B cell (primary cell): ENCODE data around the gene ZSCAN12. TPM values are rescaled to one million over a fixed set of nuclear protein-coding genes. Genes with fewer than 3 reads are reported as not detected.
"Not testable (repeated sequence)": the region's sequence is repeated elsewhere in the genome, so short reads cannot be mapped to it uniquely, and the experiment has no call there.

ENCODE experiments used
- ATAC-seq: fragments of 200-7000 bp; cut with Tn5 transposase; one replicate; pipeline ENCODE4 v1.10.0; 2021; ENCODE audit warnings: low read depth, mild to moderate bottlenecking, moderate number of reproducible peaks, moderate library complexity
- CTCF ChIA-PET: fragments of 350-600 bp; sonication (Branson Sonifier 250); formaldehyde crosslinking; loops from one replicate; lab custom pipeline; 2021; ENCODE audit warnings: antibody characterized with exemption, inconsistent platforms; lab: Charles Lee
- POLR2A ChIA-PET: fragments of 350-600 bp; sonication (Branson Sonifier 250); formaldehyde crosslinking; loops from one replicate; lab custom pipeline; 2021; ENCODE audit warnings: antibody characterized with exemption; lab: Charles Lee
- DNase-seq: peaks from one replicate; pipeline ENCODE4 v3.0.0; 2013
- H2AFZ ChIP-seq: 2 replicates; pipeline ENCODE4 v1.6.1; 2012; ENCODE audit warnings: mild to moderate bottlenecking, low read depth, low read length; ENCODE audit not compliant: insufficient read depth, poor library complexity, severe bottlenecking
- H3K27ac ChIP-seq, 2 donors: 1 replicate in 1 of 2; 2 replicates in 1 of 2; pipeline ENCODE4 v1.5.1; 2012 to 2013; ENCODE audit warnings: low read length in 2 of 2, mild to moderate bottlenecking in 2 of 2, moderate library complexity in 1 of 2
- H3K27me3 ChIP-seq, 4 experiments: fragments of 200-600 bp in 1 of 4; sonication (generic) in 1 of 4; replicated peaks in 1 of 4; 1 replicate in 2 of 4; 2 replicates in 2 of 4; pipeline versions ENCODE4 v1.6.1 to v1.7.0; 2013 to 2016; ENCODE audit warnings: low read length in 3 of 4, mild to moderate bottlenecking in 2 of 4, mixed read lengths in 1 of 4, moderate library complexity in 1 of 4; ENCODE audit not compliant: insufficient read depth in 4 of 4, control insufficient read depth in 3 of 4; ENCODE audit errors: control extremely low read depth in 1 of 4
- H3K36me3 ChIP-seq, 2 experiments: replicated peaks in 1 of 2; 1 replicate in 1 of 2; 2 replicates in 1 of 2; pipeline versions ENCODE4 v1.6.1 to v1.7.1; 2013; ENCODE audit warnings: low read length in 1 of 2; ENCODE audit not compliant: insufficient read depth in 2 of 2, control insufficient read depth in 1 of 2; ENCODE audit errors: control extremely low read depth in 1 of 2, extremely low read depth in 1 of 2
- H3K4me1 ChIP-seq, 2 donors: fragments of 200-600 bp in 1 of 2; sonication (generic) in 1 of 2; 1 replicate in 1 of 2; 2 replicates in 1 of 2; pipeline versions ENCODE4 v1.5.1 to v1.6.1; 2013 to 2017; ENCODE audit warnings: low read length in 2 of 2; ENCODE audit not compliant: control insufficient read depth in 2 of 2, insufficient read depth in 2 of 2
- H3K4me2 ChIP-seq: replicated peaks from 2 replicates; pipeline ENCODE3; 2012; ENCODE audit warnings: mild to moderate bottlenecking, low read depth, low read length; ENCODE audit not compliant: poor library complexity, severe bottlenecking
- H3K4me3 ChIP-seq, 5 experiments: fragments of 200-600 bp in 1 of 5; sonication (generic) in 1 of 5; 1 replicate in 3 of 5; 2 replicates in 2 of 5; pipeline versions ENCODE4 v1.5.1 to v1.7.0; 2011 to 2016; ENCODE audit warnings: low read length in 4 of 5, mild to moderate bottlenecking in 4 of 5, low read depth in 2 of 5, control low read depth in 1 of 5, moderate library complexity in 1 of 5; ENCODE audit not compliant: insufficient read depth in 1 of 5; ENCODE audit errors: control extremely low read depth in 1 of 5, extremely low read depth in 1 of 5
- H3K79me2 ChIP-seq: fragments of 200-600 bp; sonication (generic); one replicate; pipeline ENCODE4 v1.6.0; 2016; ENCODE audit warnings: low read length; ENCODE audit not compliant: control insufficient read depth, insufficient read depth
- H3K9ac ChIP-seq: fragments of 200-600 bp; sonication (generic); 2 replicates; pipeline ENCODE4 v1.6.1; 2017; ENCODE audit warnings: mild to moderate bottlenecking, low read length, moderate library complexity
- H3K9me3 ChIP-seq, 3 donors: one replicate each; pipeline versions ENCODE4 v1.6.1 to v1.7.1; 2013; ENCODE audit warnings: low read length in 2 of 3; ENCODE audit not compliant: control insufficient read depth in 2 of 3, insufficient read depth in 1 of 3; ENCODE audit errors: control extremely low read depth in 1 of 3
- H4K20me1 ChIP-seq: 2 replicates; pipeline ENCODE4 v1.6.0; 2012; ENCODE audit warnings: mild to moderate bottlenecking, low read length; ENCODE audit not compliant: insufficient read depth, control insufficient read depth, poor library complexity, severe bottlenecking
- H3K27ac Mint-ChIP-seq: one replicate; pipeline ENCODE4 v1.8.0; 2021; ENCODE audit warnings: mixed read lengths
- H3K27me3 Mint-ChIP-seq: one replicate; pipeline ENCODE4 v1.8.0; 2021; ENCODE audit warnings: mixed read lengths
- H3K4me1 Mint-ChIP-seq: one replicate; pipeline ENCODE4 v1.8.0; 2021; ENCODE audit warnings: mixed read lengths
- H3K4me3 Mint-ChIP-seq: one replicate; pipeline ENCODE4 v1.8.0; 2021; ENCODE audit warnings: mixed read lengths
- H3K9me3 Mint-ChIP-seq: one replicate; pipeline ENCODE4 v1.8.0; 2022; ENCODE audit warnings: mixed read lengths; ENCODE audit not compliant: insufficient read depth
- EZH2 ChIP-seq: IDR thresholded peaks from 2 replicates; pipeline ENCODE4 v1.6.1; 2012; ENCODE audit warnings: borderline replicate concordance, low read depth, mild to moderate bottlenecking, moderate library complexity, low read length; ENCODE audit not compliant: insufficient read depth, poor library complexity, severe bottlenecking
- WGBS: methylation state at CpG from one replicate; pipeline ENCODE4 v1.1.5; 2013; ENCODE audit warnings: missing lambda C conversion rate; ENCODE audit not compliant: insufficient coverage; 5-methylcytosine and 5-hydroxymethylcytosine counted together
- intact Hi-C: fragments of 100-400 bp; cut with micrococcal nuclease; formaldehyde crosslinking; loops from one replicate; pipeline ENCODE4 v1.10.0; 2022
- polyA plus RNA-seq: library from polyadenylated mRNA; depleted of rRNA; stranded (reverse); fragments of >200 nt; gene quantifications from 2 replicates; pipeline ENCODE4 v1.2.3, GENCODE V29; 2012
- total RNA-seq, 2 donors: library from RNA; stranded (reverse); fragments of 120-200 nt in 1 of 2; gene quantifications; 1 replicate in 1 of 2; 2 replicates in 1 of 2; pipeline versions ENCODE4 v1.2.3 to v1.2.4, GENCODE V29; 2013 to 2022
- TF ChIP-seq, protein P1 (sequence below): fragments of 200-600 bp; IDR thresholded peaks from one replicate; pipeline ENCODE4 v1.8.0; 2022; ENCODE audit warnings: antibody characterized with exemption, mild to moderate bottlenecking

Gene ZSCAN12
- total and polyA plus RNA-seq, 2 donors (not counting 1 experiment from before 2014, with no cell fraction given) = 3.5 to 14.8 TPM

DNA sequence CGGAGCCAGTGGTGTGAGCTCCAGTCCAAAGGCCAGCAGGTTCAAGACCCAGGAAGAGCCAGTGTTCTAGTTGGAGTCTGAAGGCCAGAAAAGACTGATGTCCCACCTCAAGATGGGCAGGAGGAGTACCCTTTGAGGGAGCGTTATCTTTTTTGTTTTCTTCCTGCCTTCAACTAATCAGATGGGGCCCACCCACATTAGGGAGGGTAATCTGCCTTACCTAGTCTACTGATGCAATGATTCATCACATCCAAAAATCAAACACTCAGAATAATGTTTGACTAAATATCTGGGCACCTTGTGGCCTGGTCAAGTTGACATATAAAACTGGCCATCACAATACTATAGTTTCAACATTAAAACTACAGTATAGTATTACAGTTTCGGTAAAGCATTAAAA, 30.1 kb downstream of the ZSCAN12 start:
- no peak overlapping the region for H3K4me3 ChIP-seq
- no peak overlapping the region for H3K9ac ChIP-seq
- peaks cover 15 to 18% of the 10 kb centered on the region in 2 experiments for H3K36me3 ChIP-seq
- no peak for TF ChIP-seq EZH2
- TF ChIP-seq, protein P1, sequence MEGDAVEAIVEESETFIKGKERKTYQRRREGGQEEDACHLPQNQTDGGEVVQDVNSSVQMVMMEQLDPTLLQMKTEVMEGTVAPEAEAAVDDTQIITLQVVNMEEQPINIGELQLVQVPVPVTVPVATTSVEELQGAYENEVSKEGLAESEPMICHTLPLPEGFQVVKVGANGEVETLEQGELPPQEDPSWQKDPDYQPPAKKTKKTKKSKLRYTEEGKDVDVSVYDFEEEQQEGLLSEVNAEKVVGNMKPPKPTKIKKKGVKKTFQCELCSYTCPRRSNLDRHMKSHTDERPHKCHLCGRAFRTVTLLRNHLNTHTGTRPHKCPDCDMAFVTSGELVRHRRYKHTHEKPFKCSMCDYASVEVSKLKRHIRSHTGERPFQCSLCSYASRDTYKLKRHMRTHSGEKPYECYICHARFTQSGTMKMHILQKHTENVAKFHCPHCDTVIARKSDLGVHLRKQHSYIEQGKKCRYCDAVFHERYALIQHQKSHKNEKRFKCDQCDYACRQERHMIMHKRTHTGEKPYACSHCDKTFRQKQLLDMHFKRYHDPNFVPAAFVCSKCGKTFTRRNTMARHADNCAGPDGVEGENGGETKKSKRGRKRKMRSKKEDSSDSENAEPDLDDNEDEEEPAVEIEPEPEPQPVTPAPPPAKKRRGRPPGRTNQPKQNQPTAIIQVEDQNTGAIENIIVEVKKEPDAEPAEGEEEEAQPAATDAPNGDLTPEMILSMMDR = no peak
- no peaks in the 10 kb centered on the region for H3K27me3 ChIP-seq
- Mint-ChIP-seq H3K9me3 (no peaks in the 10 kb centered on the region), H3K4me1 (peaks cover 24% of the 10 kb centered on the region), H3K27me3 (no peaks in the 10 kb centered on the region), H3K4me3 (no peak overlapping the region), H3K27ac (no peak overlapping the region)
- POLR2A ChIA-PET = no interaction called here
- no peaks in the 10 kb centered on the region for H3K79me2 ChIP-seq
- H3K4me1 ChIP-seq = peaks cover 22 to 23% of the 10 kb centered on the region in 2 donors
- no peaks in the 10 kb centered on the region for H4K20me1 ChIP-seq
- intact Hi-C loops = no loop called here
- ATAC-seq (no peak), DNase-seq (no peak)
- CTCF ChIA-PET = no interaction called here
- no peaks in the 10 kb centered on the region for H3K9me3 ChIP-seq
- WGBS = 85% methylated on average over 2 of the region's 3 CpGs
- no peak overlapping the region for H3K4me2 ChIP-seq
- no peak overlapping the region for H3K27ac ChIP-seq
- no peak overlapping the region for H2AFZ ChIP-seq

DNA sequence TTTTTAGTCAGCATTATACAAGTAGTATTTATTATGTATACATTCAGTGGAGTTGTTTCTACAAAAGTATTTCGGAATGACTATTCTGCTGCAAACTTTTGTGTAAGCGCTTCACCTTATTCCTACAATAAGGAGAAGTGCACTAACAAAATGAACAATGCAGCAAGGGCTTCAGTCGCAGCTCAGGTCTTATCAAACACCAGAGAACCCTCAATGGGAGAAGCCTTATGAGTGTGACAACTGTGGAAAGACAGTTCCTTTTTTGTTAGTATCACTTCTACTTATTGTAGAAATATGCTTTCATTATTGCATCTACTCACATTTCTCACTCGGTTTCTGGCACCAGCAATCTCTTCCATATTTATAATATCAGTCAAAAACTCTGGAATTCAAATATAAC, 31.0 kb downstream of the ZSCAN12 start:
- Histone ChIP-seq H3K79me2 (no peaks in the 10 kb centered on the region), H4K20me1 (no peaks in the 10 kb centered on the region), H3K36me3 (peaks cover 15 to 18% of the 10 kb centered on the region in 2 experiments), H3K4me3 (no peak overlapping the region), H3K27ac (no peak overlapping the region), H2AFZ (no peak overlapping the region), H3K9ac (no peak overlapping the region), H3K9me3 (no peaks in the 10 kb centered on the region), H3K27me3 (no peaks in the 10 kb centered on the region), H3K4me2 (peak overlapping the region; percentile 36), H3K4me1 (peaks cover 22 to 23% of the 10 kb centered on the region in 2 donors)
- ChIA-PET CTCF (no interaction called here), POLR2A (no interaction called here)
- ATAC-seq (peak; percentile 78), DNase-seq (peak; percentile 58)
- intact Hi-C loops = no loop called here
- no CpG with 5 or more reads among the region's 4 CpGs for WGBS
- Mint-ChIP-seq H3K4me1 (peaks cover 24% of the 10 kb centered on the region), H3K27ac (no peak overlapping the region), H3K4me3 (no peak overlapping the region), H3K9me3 (no peaks in the 10 kb centered on the region), H3K27me3 (no peaks in the 10 kb centered on the region)
- no peak for TF ChIP-seq EZH2
- TF ChIP-seq, protein P1 = no peak

GRCh38 chr6:28365590-28365989, 34.0 kb downstream of the ZSCAN12 start:
- H3K4me2 ChIP-seq, H3K27me3 Mint-ChIP-seq, H3K27ac ChIP-seq, intact Hi-C loops, H3K79me2 ChIP-seq, H3K27me3 ChIP-seq, H2AFZ ChIP-seq, H3K4me3 Mint-ChIP-seq, H3K9me3 Mint-ChIP-seq, ATAC-seq, H3K27ac Mint-ChIP-seq, H4K20me1 ChIP-seq, DNase-seq, H3K4me3 ChIP-seq, H3K9ac ChIP-seq, H3K9me3 ChIP-seq, POLR2A ChIA-PET: not testable (repeated sequence)
- CTCF ChIA-PET = interaction anchor here (1.4 to 2.3 kb wide), 2 partner anchors 10 to 30 kb away, joined by 3 to 6 read pairs; no protein-coding TSS in a partner anchor
- Histone ChIP-seq H3K4me1 (peaks cover 10 to 11% of the 10 kb centered on the region in 2 donors), H3K36me3 (peaks cover 15 to 29% of the 10 kb centered on the region in 2 experiments)
- 89% methylated on average over 1 of the region's 4 CpGs for WGBS
- H3K4me1 Mint-ChIP-seq = peaks cover 11% of the 10 kb centered on the region
